NB4 (cell line): ENCODE results near the gene RRBP1.

Experiments
- MYC ChIP-seq: IDR thresholded peaks from 2 replicates; pipeline ENCODE4 v1.6.1; 2011; ENCODE audit warnings: low read depth, low read length
- POLR2A ChIP-seq: IDR thresholded peaks from 2 replicates; pipeline ENCODE4 v1.6.1; 2011; ENCODE audit warnings: mild to moderate bottlenecking; ENCODE audit not compliant: insufficient read length; ENCODE audit errors: extremely low read depth
- TF ChIP-seq, protein P1 (sequence below): IDR thresholded peaks from one replicate; pipeline ENCODE4 v1.5.1; 2012; ENCODE audit warnings: low read depth, low read length

DNA sequence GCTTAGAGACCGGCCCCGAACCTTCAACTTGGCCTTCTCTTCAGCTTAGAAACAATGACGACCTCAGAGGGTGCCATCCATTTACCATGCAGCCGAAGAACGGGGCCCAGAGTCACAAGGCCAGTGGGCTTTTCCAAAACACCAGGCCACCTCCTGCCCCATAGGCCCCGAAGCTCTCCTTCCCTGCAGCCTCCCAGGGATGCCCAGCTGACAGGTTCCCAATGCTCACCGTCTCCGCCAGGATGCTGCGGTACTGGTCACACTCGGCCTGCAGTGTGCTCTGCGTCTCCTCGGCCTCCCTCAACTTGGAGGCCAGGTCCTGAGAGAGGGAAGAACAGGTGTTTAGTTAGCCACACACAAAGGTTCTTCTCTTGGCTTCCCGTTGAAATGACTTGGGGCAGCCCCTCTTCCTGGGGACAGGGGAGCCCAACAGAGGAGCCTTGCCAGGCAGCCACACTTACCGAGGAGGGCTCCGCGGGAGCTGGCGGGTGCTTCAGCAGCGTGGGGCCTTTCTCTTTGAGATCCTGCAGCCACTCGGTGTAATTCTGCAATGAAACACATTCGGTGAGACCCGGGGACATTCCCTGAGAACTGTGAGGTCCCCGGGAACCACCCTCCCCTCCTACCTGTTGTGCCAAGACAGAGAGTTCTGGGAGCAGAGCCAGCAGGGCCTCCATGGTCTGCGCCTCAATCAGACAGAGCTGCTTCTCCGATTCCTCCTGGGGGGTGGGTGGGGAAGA lies 60.6 kb downstream of the RRBP1 start:
- TF ChIP-seq POLR2A (no peak), MYC (no peak)
- TF ChIP-seq, protein P1, sequence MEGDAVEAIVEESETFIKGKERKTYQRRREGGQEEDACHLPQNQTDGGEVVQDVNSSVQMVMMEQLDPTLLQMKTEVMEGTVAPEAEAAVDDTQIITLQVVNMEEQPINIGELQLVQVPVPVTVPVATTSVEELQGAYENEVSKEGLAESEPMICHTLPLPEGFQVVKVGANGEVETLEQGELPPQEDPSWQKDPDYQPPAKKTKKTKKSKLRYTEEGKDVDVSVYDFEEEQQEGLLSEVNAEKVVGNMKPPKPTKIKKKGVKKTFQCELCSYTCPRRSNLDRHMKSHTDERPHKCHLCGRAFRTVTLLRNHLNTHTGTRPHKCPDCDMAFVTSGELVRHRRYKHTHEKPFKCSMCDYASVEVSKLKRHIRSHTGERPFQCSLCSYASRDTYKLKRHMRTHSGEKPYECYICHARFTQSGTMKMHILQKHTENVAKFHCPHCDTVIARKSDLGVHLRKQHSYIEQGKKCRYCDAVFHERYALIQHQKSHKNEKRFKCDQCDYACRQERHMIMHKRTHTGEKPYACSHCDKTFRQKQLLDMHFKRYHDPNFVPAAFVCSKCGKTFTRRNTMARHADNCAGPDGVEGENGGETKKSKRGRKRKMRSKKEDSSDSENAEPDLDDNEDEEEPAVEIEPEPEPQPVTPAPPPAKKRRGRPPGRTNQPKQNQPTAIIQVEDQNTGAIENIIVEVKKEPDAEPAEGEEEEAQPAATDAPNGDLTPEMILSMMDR, result no peak
